PC-3 (cell line): Measurements from ENCODE around the gene ARHGAP27.

Source experiments
- CTCF ChIP-seq: fragments of 300-600 bp; sonication (generic); conservative IDR thresholded peaks from 2 replicates; pipeline ENCODE4 v1.5.1; 2017; ENCODE audit warnings: antibody characterized with exemption, low read depth, mild to moderate bottlenecking, low read length
- EZH2 ChIP-seq: fragments of 300-600 bp; sonication (generic); IDR thresholded peaks from one replicate; pipeline ENCODE4 v1.6.1; 2017; ENCODE audit warnings: antibody characterized with exemption, mild to moderate bottlenecking, low read length; ENCODE audit not compliant: unreplicated experiment
- EZH2phosphoT487 ChIP-seq: fragments of 300-600 bp; sonication (generic); IDR thresholded peaks from 2 replicates; pipeline ENCODE4 v1.6.1; 2018; ENCODE audit warnings: mild to moderate bottlenecking, antibody characterized with exemption, low read length, borderline replicate concordance

GRCh38 chr17:45384047-45384788 lies 48.5 kb downstream of the ARHGAP27 start:
- no peak for TF ChIP-seq CTCF
- no peak for TF ChIP-seq EZH2phosphoT487
- no peak for TF ChIP-seq EZH2
